ACHN (cell line): ENCODE measurements around the gene MZB1.
"Not testable (repeated sequence)": the region's sequence is repeated elsewhere in the genome, so short reads cannot be mapped to it uniquely, and the experiment has no call there.

Source experiments
- DNase-seq: peaks from one replicate; pipeline ENCODE4 v3.0.0-alpha.2; 2015
- in situ Hi-C: cut with HindIII; loops from 2 replicates; pipeline ENCODE4 v1.10.0; 2017; ENCODE audit warnings: low sequenced_read_pairs, low pct_ligation_motif_present, low pct_unique_long_range_greater_than_20kb

Gene MZB1

GRCh38 chr5:139347863-139348262 lies 41.9 kb downstream of the MZB1 start:
- in situ Hi-C loops, DNase-seq: not testable (repeated sequence)

GRCh38 chr5:139345442-139345841 lies 44.3 kb downstream of the MZB1 start:
- DNase-seq, in situ Hi-C loops: not testable (repeated sequence)

DNA sequence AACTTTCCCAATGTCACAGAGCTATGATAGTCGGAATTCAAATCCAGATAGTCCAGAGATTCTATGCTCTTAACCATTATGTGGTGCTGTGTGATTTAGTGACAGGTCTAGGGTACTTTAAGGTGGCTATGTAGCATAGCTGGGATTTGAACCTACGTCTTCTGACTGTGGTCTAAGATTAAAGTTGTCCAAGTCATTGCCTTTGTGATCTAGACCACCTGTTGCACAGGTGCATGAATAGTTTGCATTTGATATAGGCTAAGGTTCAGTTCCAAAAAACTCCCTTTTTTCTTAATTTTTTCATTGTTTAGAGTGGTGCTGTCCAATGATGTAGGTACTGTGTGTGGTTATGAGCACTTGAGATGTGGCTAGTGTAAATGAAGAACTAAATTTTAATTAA lies 45.5 kb downstream of the MZB1 start:
- no peak for DNase-seq
- in situ Hi-C loops = no loop called here

- in situ Hi-C loops = no loop called here
- no peak for DNase-seq
These were observed 46.2 kb downstream of the MZB1 start for GRCh38 chr5:139343476-139343875.

DNA sequence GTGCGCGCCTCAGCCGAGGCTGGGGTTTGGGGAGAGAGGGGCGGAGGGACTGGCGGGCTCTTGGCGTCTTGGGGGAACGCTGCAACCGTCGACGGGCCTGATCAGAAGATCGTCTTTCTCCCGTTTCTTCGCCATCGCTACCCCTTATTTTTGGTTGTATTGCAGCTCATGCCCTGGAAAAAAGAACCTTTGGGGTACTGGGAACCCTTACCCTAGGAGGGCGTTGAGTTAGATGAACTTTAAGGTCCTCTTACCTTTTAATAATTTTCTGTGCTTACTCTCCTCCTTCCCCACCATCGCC lies 47.3 kb downstream of the MZB1 start:
- in situ Hi-C loops = no loop called here
- DNase-seq = no peak

DNA sequence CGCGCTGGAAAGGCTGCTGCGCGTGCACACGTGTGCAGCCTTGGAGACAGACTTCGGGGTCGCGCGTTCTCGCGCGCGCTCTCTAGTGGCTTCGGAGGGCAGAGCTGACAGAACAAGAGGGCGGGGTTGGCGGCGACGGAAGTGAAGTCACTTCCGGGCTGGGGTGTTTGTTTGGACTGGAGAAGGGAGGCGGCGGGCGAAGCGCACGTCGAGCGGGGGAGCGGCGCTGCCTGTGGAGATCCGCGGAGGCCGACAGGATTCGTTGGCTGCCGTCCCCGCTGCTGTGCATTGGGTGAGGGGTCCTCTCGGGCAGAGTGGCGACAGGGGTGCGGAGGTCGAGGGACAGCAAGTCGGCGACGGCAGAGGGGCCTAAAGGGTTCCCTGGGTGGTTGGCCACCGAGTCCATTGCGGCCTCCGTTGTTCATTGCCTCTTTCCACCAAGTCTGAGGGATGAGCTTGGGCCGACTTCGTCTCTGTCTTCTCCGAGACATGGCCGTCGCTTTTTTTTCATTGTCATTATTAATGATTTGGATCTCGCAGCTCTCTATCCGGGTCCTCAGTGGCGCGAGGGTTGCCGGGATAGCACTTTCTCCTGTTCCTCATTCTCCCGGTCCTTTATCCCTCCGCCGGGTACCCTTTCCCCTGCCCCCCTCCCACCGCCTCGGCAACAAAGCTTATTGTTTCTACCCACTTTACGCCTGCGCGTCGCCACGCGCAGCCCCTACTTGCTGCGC lies 47.9 kb downstream of the MZB1 start, which contains the start of gene PAIP2:
Gene PAIP2 (plus strand): TSS at position 166 of the 734 bp plus-strand sequence. CDS start 21,931 bp downstream, outside the sequence.
- in situ Hi-C loops = no loop called here
- peak; percentile 95 for DNase-seq

DNA sequence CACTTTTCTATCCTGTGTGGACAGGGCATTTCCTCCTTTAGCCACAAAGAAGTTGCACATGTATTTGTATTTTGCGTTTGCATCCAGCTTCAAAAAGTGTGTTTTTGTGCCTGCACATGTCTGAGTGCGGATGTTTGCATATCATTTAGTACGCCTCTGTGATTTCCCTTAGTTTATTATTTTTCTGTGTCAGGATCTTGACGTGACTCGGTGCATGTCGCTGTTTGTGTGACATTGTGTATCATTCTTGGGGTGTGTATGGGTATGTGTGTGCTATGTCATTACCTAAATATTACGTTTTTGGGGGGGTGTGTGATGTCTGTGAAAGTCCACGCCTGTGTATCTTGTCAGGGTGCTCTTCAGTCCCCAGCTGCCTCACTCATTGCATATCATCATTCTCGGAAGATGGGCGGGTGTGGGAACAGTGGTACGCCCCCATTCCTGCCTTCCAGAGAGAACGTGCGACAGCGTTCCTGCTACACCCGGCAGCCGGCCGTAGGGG lies 48.5 kb downstream of the MZB1 start:
- in situ Hi-C loops = no loop called here

GRCh38 chr5:139340051-139340450 lies 49.7 kb downstream of the MZB1 start:
- no peak for DNase-seq

More for the DNA sequence above, 48.5 kb downstream of the MZB1 start:
- no peak for DNase-seq

More at GRCh38 chr5:139340051-139340450, 49.7 kb downstream of the MZB1 start:
- in situ Hi-C loops = no loop called here
